GM12891 (cell line): ENCODE results near the gene METRNL.

ENCODE experiments used
- POLR2A ChIP-seq: IDR thresholded peaks from 2 replicates; pipeline ENCODE4 v1.6.1; 2011; ENCODE audit warnings: low read depth, low read length, control low read depth
- POLR2AphosphoS5 ChIP-seq: IDR thresholded peaks from 2 replicates; pipeline ENCODE4 v1.6.1; 2011; ENCODE audit warnings: low read depth, low read length, control low read depth
- TAF1 ChIP-seq: IDR thresholded peaks from 2 replicates; pipeline ENCODE4 v1.6.1; 2011; ENCODE audit warnings: low read depth, low read length, control low read depth

DNA sequence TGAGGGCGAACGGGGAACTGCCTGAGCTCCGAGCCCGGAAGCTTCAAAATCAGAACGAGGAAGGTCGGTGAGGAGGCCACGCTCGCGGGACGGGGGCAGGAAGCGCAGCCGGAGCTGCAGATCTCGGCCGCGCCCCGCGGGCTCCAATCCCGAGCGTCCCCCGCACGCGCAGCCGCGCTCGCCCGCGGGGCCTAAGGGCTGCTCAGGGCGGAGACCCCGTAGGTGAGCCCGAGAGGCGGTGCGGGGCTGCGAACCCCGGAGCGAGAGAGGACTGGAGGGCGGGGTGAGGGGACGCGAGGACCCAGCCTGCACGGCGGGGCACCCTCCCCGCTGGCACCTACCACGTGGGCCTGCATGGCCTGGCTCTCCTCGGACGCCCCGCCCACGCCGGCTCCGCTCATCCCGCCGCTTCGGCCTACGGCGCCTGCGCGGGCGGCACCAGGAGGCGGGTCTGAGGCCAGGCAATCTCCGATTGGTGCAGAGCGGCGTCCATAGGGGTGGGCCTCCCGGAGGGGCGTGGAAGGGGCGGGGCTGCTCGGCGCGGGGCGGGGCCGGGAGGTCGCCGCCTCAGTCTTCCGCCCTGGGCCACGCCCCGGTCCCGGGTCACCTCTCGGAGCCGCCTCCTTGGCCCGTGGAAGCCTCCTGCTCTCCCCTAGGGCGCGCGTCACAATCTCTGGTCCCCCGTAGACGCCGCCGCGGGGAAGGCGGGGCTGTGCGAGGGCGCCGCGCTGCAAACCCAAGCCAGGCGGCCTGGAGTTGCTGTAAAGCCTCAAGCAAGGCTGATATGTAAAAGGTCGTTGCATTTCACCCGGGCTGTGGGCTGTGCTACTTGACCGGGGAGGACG is 27.8 kb upstream of the METRNL start:
- peak; percentile 73 for TF ChIP-seq POLR2AphosphoS5
- peak; percentile 77 for TF ChIP-seq POLR2A
- TF ChIP-seq TAF1 = peak; percentile 30; the same call in 1 of the 2 replicates
